Measurements from ENCODE around the gene KCTD13.
"Not testable (repeated sequence)": the region's sequence is repeated elsewhere in the genome, so short reads cannot be mapped to it uniquely, and the experiment has no call there.

KCTD13 gene, protein sequence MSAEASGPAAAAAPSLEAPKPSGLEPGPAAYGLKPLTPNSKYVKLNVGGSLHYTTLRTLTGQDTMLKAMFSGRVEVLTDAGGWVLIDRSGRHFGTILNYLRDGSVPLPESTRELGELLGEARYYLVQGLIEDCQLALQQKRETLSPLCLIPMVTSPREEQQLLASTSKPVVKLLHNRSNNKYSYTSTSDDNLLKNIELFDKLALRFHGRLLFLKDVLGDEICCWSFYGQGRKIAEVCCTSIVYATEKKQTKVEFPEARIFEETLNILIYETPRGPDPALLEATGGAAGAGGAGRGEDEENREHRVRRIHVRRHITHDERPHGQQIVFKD

DNA sequence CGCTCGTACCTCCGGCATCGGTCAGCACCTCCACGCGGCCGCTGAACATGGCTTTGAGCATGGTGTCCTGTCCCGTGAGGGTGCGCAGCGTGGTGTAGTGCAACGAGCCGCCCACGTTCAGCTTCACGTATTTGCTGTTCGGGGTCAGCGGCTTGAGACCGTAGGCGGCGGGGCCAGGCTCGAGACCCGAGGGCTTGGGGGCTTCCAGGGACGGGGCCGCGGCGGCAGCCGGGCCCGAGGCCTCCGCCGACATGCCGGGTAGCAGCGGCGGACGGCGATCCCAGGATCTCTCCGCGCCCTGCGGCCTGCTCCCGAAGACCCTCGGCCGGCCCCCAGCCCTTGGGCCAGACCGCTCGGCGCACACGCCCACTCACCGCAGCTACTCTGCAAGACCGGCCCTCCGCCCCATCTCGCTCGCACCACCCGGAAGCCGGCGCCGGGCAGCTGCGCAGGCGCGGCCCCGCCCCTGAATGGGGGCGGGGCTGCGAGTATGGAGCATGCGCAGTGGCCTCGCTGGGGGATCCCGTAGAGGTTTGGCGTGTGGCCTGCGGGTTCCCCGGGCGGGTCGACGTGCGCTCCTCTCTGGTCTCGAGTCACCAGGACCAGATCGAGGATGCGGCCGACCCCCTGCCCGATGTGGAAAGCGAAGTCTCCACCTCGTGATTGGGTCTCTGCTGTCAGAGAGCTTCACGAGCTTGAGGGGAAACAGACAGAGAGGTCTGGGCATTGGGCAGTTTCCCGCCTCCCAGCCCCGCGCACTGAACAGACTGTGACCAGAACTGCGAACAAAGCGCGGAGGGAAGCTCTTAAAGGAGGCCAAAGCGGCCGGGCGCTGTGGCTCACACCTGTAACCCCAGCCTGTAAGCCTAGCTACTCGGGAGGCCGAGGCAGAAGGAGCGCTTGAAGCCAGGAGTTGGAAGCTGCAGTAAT is at the start of gene KCTD13:
Gene KCTD13, minus strand, starts transcription at position 446 of the 930 bp plus-strand sequence. Its CDS starts 193 bp downstream, at position 253.
- FAIRE-seq (peak; percentile 78), DNase-seq (ENCODE audit: extremely low spot score, insufficient read length, low read depth) (peak; percentile 99)

DNA sequence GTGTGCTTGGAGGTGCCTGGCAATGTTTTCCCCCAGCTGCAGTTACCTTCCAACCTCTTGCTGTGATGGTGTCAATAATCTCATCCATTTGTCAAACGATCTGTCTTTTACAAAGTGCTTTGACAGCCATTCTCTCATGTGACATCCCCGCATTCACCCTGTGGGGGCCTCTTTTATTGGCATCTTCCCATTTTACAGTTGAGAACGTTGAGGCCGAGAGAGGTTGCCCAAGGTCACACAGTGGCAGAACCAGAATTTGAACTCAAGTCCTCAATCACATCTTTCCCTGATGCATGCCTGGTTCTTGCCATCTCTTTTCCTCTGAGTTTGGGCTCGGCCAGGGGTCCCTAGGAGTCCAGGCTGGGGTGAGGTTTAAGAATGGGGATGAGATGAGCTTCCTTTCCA is 49.1 kb upstream of the KCTD13 start:
- FAIRE-seq, result no peak

DNA sequence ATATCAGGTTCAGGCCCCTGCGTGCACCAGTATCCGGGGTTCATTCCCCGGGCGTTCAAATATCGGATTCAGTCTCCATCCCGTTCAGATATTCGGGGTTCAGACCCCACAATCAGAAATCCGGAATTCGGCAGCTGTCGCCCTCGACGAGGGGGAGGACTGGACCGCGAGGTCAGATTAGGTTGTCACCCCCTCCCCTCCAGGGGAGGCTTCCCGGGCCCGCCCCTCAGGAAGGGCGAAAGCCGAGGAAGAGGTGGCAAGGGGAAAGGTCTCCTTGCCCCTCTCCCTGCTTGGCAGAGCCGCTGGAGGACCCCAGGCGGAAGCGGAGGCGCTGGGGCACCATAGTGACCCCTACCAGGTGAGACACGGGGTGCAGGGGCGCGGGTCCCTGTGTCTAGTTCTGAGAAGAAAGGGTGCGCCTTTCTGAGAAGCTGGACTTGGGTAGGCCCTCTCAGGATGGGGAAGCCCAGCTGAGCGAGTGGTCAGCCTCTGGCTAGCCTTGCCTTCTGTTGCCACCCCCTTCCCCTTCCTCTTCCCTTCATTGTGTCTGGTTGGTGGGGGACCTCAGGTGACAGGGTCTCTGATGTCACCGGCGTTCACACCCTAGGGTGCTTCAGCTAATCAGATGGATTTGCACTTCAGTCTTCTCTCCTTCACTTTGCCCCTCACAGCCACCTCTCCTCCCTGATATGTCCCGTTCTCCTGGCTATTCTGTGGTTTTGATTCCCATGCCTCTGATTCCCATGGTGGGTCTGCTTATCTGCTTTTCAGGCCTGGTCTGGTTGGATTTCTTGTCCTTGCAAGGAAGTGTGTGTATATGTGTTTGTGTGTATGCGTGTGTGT is 48.5 kb upstream of the KCTD13 start:
- FAIRE-seq (no peak), DNase-seq (ENCODE audit: extremely low spot score, insufficient read length, low read depth) (no peak)

More for the DNA sequence above, 49.1 kb upstream of the KCTD13 start:
- no peak for DNase-seq (ENCODE audit: extremely low spot score, insufficient read length, low read depth)

DNA sequence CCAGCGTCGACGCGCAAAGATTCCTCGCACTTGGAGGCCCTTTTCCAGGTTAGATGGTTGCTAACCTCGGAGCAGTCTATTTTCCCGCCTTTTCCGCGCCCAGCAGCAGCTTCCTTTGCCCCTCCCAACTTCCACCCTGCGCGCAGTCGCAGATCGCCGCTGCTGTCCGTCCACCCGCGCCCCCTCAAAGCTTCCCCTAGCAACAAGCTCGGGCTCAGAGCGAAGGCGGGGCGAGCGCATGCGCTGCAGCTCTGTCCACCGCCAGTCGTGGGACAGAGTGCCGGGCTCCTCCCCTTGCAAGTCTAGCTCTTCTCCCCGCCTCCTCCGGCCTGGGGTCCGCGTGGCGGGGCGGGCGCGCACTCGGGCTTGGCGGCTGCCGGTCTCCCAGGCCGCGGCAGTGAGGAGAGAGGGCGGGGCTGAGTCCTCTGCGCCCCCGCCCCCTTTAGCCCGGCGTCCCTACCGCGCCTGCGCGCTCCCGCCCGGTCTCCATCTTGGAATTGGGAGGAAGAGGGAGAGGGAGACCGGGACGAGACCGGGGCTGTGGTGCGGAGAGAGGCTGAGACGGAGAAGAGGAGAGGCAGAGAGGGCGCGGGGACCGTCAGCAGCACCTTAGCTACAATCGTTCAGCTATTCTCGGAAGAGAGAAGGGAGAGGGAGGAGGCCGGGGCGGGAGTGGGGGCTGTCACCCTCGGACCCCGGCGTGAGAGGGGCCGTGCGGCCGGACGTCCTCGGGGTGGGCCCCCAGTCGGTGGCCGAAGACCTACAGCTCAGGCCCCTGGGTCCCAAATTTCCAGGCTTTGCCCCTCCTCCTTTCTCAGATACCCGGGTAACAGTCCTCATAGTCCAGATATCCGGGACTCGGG is 47.6 kb upstream of the KCTD13 start, which contains the start of gene TAOK2:
Gene TAOK2, plus strand, starts transcription at position 485 of the 863 bp plus-strand sequence. CDS start 3,905 bp downstream, outside the sequence.
- peak; percentile 99 for DNase-seq (ENCODE audit: extremely low spot score, insufficient read length, low read depth)
- FAIRE-seq, result peak; percentile 94

GRCh38 chr16:29972992-29973383 is 47.0 kb upstream of the KCTD13 start:
- DNase-seq (ENCODE audit: extremely low spot score, insufficient read length, low read depth) (no peak), FAIRE-seq (no peak)

GRCh38 chr16:29972500-29972899 is 46.5 kb upstream of the KCTD13 start:
- FAIRE-seq (no peak), DNase-seq (ENCODE audit: extremely low spot score, insufficient read length, low read depth) (no peak)

- FAIRE-seq (no peak), DNase-seq (ENCODE audit: extremely low spot score, insufficient read length, low read depth) (no peak)
Observed at GRCh38 chr16:29971304-29971703, 45.3 kb upstream of the KCTD13 start.

DNA sequence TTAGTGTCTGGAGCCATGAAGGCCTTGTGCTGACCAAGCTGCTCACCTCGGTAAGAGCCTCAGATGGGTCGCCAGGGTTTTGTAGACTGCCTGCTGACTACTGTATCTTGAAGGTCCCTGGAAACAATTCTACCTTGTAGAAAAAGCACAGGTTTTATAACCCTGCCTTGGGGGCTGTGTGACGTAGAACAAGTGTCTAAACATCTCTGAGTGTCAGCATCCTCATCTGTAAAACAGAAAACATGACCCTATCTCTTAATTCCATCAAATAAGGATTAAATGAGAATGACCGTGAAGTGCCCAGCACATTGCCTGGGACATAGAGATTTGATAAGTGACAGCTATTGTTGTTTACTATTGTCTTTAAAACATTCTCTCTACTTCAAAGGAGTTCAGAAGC is 42.2 kb upstream of the KCTD13 start:
- DNase-seq (ENCODE audit: extremely low spot score, insufficient read length, low read depth) (no peak), FAIRE-seq (no peak)

DNA sequence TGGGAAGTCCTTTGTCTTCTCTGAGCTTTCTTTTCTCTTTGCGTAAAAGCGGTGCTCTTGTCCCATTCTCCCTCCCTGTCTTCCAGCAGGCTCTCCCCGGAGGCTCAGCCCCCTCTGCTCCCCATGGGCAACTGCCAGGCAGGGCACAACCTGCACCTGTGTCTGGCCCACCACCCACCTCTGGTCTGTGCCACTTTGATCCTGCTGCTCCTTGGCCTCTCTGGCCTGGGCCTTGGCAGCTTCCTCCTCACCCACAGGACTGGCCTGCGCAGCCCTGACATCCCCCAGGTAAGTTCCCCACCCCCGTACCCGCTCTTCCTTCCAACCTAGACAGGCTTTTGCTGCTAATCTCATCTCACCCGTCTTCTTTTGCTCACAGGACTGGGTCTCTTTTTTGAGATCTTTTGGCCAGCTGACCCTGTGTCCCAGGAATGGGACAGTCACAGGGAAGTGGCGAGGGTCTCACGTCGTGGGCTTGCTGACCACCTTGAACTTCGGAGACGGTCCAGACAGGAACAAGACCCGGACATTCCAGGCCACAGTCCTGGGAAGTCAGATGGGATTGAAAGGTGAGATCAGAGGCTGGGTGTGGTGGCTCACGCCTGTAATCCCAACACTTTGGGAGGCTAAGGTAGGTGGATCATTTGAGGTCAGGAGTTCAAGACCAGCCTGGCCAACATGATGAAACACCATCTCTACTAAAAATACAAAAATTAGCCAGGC is 37.2 kb upstream of the KCTD13 start:
- FAIRE-seq (no peak), DNase-seq (ENCODE audit: extremely low spot score, insufficient read length, low read depth) (no peak)

GRCh38 chr16:29962344-29962994 is 36.4 kb upstream of the KCTD13 start:
- FAIRE-seq (no peak), DNase-seq (ENCODE audit: extremely low spot score, insufficient read length, low read depth) (no peak)

DNA sequence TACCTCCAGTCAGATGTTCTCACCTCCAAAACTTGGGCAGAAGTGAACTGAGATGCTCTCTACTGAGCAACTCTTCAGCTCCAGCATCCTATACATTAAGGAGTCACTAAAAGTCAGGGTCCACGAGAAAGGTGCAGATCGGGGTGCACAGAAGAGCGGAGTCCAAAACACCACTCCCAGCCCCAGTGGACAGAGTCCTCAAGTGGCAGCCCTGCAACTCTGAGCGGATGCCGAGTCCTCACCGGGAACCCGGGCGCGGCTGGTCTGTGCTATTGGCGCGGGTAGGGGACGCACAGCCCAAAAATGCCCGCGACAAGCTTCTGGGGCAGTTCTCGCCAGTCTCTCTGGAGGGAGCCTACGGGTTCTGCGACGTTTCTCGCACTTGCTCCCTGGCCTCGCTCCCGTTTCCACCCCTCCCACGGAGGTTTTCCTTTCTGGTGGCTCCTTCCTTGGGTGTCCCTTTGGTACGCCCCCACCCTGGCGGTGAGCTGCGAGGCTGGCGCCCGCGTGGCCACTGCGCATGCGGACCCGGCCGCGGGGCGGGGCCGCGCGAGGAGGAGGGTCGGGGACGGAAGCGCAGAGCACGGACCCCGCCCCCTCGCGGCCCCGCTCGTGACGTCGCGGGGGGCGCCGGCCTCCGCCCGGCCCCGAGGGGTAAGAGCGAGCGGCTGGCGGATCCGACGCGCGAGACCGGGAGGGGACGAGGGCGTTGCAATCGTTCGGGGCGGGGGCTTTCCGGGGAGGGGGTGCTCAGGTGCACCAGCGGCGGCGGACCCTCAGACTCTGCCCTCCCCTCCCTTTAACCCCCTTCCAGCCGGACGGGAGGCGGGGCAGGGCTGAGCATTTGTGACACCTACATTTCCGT is 35.7 kb upstream of the KCTD13 start, which contains the start of gene TMEM219:
Gene TMEM219, plus strand, starts transcription at position 601 of the 865 bp plus-strand sequence. CDS start 1,065 bp downstream, outside the sequence.
- DNase-seq (ENCODE audit: extremely low spot score, insufficient read length, low read depth) (peak; percentile 98), FAIRE-seq (peak; percentile 69)

- DNase-seq (ENCODE audit: extremely low spot score, insufficient read length, low read depth), result no peak
- FAIRE-seq, result no peak
Observed at GRCh38 chr16:29961127-29961478, 35.1 kb upstream of the KCTD13 start.

DNA sequence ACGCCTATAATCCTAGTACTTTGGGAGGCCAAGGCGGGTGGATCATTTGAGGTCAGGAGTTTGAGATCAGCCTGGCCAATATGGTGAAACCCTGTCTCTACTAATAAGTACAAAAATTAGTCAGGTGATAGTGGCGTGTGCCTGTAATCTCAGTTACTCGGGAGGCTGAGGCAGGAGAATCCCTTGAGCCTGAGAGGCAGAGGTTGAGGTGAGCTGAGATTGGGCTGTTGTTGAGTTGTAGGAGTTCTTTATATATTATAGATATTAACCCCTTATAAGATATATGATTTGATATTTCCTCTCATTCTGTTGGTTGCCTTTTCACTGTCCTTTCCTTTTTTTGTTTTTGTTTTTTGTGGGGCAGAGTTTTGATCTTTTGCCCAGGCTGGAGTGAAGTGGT is 33.8 kb upstream of the KCTD13 start:
- not testable (repeated sequence) for FAIRE-seq

GRCh38 chr16:29959293-29959692 is 33.3 kb upstream of the KCTD13 start:
- DNase-seq (ENCODE audit: extremely low spot score, insufficient read length, low read depth) (no peak), FAIRE-seq (no peak)

More for the DNA sequence above, 33.8 kb upstream of the KCTD13 start:
- not testable (repeated sequence) for DNase-seq (ENCODE audit: extremely low spot score, insufficient read length, low read depth)

GRCh38 chr16:29958756-29959155 is 32.7 kb upstream of the KCTD13 start:
- FAIRE-seq, result no peak
- DNase-seq (ENCODE audit: extremely low spot score, insufficient read length, low read depth), result no peak

DNA sequence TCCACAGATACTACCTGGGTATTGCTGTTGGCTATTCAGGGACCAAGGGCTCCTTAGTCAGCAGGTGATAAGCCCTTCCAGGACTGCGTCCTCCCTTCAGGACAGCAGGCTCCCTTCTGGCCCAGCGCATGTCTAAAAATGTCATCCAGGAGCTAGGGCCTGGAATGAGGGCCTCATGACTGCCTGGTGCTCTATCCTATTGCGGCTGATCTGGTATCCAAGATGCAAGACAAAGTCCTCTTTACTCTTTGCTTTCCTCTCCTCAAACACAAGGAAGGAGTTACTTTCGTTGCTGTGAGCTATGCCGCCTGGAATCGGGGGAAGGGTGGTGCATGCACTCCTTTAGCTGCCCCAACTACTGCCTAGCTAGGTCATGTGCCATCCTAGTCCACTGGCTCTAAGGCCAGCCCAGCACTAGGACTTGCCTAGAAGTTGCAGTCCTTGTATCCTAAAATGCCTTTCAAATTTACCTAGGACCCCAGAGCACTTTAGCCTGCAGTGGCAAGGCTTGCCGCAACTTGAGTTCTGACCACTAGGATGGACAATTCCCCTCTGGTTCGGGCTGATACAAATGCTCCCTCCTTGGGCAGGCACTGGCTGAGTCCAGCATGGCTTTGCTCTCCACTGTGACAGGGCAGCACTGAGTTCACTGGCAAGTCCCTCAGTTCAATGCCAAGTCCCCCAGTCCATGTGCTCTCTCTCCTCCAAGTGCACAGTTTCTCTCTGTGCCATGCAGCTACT is 25.8 kb upstream of the KCTD13 start:
- FAIRE-seq (no peak), DNase-seq (ENCODE audit: extremely low spot score, insufficient read length, low read depth) (no peak)

Data from GM18507 (cell line).